ENCODE measurements around the gene OTOGL. TPM values are rescaled to one million over a fixed set of nuclear protein-coding genes. Genes with fewer than 3 reads are reported as not detected.

The OTOGL gene, protein sequence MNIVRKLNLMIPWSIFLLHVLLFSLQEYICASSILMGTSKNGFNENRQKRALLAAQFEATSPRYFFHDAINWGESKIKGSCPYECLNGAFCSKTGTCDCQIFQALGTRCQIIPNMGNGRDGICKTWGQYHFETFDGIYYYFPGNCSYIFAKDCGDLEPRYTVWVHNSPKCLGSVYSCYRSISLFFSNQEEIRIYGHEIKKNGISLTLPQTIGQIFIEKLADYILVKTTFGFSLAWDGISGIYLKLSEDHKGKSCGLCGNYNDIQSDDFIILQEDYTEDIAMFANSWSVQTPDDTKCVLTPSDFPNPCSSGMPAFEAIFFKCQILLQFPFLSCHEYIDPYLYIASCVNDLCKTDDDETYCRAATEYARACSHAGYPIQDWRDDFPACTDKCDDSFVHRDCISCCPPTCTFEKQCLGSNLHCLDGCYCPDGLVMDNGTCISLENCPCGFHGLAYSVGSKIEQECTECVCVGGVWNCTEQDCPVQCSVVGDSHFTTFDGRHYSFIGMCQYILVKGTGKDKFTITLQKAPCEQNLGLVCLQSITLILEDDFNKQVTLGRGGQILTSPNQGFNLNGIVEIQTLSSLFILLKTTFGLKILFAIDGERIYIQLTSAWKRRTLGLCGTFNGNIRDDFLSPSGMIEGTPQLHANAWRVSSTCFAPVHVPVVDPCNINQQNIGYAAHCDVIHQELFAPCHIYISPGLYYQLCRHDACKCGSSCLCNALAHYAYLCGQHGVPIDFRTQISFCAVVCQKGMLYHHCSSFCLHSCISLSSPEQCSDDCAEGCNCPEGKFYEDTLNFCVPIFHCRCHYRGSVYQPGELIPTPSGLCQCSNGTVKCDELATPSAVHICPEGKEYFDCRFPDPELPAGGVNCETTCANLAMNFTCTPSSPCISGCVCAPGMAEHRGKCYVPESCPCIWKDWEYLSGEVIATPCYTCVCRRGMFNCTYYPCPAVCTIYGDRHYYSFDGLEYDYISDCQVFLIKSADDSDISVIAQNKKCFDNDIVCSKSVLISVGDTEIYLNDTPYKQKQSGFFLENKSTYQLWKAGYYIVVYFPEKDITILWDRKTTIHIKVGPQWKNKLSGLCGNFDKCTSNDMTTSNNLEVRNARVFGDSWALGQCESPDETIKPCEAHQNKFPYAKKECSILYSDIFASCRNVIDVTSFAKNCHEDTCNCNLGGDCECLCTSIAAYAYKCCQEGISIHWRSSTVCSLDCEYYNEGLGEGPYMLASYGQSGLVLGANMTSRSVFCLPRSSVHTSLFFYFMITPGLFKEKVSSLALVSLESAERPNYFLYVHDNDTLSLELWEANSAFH (N-terminal part only)
- total RNA-seq (2013) = not detected
- polyA plus RNA-seq = not detected
- not detected in 2 replicates for polyA minus RNA-seq
- 0 to 4.7 (median 0.08) reads per million in 11 experiments for total RNA-seq

DNA sequence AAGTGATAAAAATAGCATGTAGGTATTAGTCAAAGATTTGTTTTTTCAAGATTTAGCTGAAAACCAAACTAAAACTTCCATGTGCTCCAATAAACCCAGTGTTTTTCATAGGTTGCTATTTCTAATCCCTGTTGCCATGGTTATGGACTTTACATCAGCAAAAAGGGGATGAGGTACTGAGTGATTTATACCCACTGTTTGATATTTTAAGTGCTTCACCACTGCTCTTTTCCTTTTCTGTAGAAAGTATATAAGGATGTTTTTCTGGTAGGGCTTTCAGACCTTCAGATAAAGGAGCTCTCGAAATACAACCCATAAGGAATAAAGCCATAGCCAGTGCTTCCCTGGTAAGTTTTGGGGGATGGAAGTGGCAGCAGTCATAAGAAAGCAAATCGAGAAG is at the start of gene OTOGL:
OTOGL (plus strand) TSS at position 279 of the 400 bp plus-strand sequence. CDS start 109,895 bp downstream, outside the sequence.
- Histone ChIP-seq H4K20me1 (ENCODE audit: insufficient read depth, low read length) (no peaks in the 10 kb centered on the region), H3K36me3 (replicated peaks in 1 of 2; ENCODE audit: control insufficient read depth in 1 of 2, insufficient read depth in 2 of 2, low read length in 2 of 2) (no peaks in the 10 kb centered on the region), H3K9me3 (replicated peaks in 1 of 2; ENCODE audit: control insufficient read depth in 1 of 2, insufficient read depth in 1 of 2, low read length in 2 of 2) (no peaks in the 10 kb centered on the region), H2AFZ (ENCODE audit: insufficient read depth, low read depth, low read length, poor library complexity, severe bottlenecking) (no peak within 1 kb of the TSS), H3K9ac (ENCODE audit: insufficient read depth, low read length, poor library complexity, severe bottlenecking) (no peak within 1 kb of the TSS), H3K79me2 (ENCODE audit: insufficient read depth, low read length) (no peaks in the 10 kb centered on the region), H3K4me3 (replicated peaks in 1 of 3; ENCODE audit: low read depth in 2 of 3, low read length in 3 of 3) (no peak within 1 kb of the TSS), H3K27ac (ENCODE audit: low read depth in 1 of 2, low read length in 2 of 2) (no peak within 1 kb of the TSS), H3K4me1 (ENCODE audit: control insufficient read depth in 1 of 2, insufficient read depth in 2 of 2, low read length in 2 of 2) (no peaks in the 10 kb centered on the region), H3K27me3 (ENCODE audit: control insufficient read depth in 2 of 2, insufficient read depth in 2 of 2, low read length in 2 of 2) (no peaks in the 10 kb centered on the region), H3K4me2 (replicated peaks; ENCODE audit: extremely low read depth, low read length, poor library complexity, severe bottlenecking) (no peak within 1 kb of the TSS)
- Mint-ChIP-seq H3K9me3 (peaks cover 0 to 2% (median 0%) of the 10 kb centered on the region in 7 donors), H3K36me3 (no peaks in the 10 kb centered on the region), H3K4me3 (no peak within 1 kb of the TSS), H3K27ac (no peak within 1 kb of the TSS), H3K27me3 (ENCODE audit: low read depth in 3 of 3) (no peaks in the 10 kb centered on the region), H3K4me1 (no peaks in the 10 kb centered on the region)
- DNase-seq = no peak
- TF ChIP-seq, protein P1, sequence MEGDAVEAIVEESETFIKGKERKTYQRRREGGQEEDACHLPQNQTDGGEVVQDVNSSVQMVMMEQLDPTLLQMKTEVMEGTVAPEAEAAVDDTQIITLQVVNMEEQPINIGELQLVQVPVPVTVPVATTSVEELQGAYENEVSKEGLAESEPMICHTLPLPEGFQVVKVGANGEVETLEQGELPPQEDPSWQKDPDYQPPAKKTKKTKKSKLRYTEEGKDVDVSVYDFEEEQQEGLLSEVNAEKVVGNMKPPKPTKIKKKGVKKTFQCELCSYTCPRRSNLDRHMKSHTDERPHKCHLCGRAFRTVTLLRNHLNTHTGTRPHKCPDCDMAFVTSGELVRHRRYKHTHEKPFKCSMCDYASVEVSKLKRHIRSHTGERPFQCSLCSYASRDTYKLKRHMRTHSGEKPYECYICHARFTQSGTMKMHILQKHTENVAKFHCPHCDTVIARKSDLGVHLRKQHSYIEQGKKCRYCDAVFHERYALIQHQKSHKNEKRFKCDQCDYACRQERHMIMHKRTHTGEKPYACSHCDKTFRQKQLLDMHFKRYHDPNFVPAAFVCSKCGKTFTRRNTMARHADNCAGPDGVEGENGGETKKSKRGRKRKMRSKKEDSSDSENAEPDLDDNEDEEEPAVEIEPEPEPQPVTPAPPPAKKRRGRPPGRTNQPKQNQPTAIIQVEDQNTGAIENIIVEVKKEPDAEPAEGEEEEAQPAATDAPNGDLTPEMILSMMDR (IDR thresholded peaks at IDR 0.05) = no peak
- WGBS (ENCODE audit: insufficient coverage) = no CpG with 5 or more reads among the region's 2 CpGs
- intact Hi-C loops (cut with micrococcal nuclease) = no loop called here
